ENCODE data around the gene PIEZO2.

PIEZO2 gene

GRCh38 chr18:11034884-11035283 is 114.5 kb downstream of the PIEZO2 start:
- in situ Hi-C loops (cut with HindIII; ENCODE audit: low sequenced_read_pairs): no loop called here

GRCh38 chr18:11033503-11033902 is 115.9 kb downstream of the PIEZO2 start:
- in situ Hi-C loops (cut with HindIII; ENCODE audit: low sequenced_read_pairs): no loop called here

GRCh38 chr18:11031966-11032365 is 117.4 kb downstream of the PIEZO2 start:
- in situ Hi-C loops (cut with HindIII; ENCODE audit: low sequenced_read_pairs): no loop called here

- in situ Hi-C loops (cut with HindIII; ENCODE audit: low sequenced_read_pairs): no loop called here
These were observed 120.3 kb downstream of the PIEZO2 start for GRCh38 chr18:11029021-11029420.

GRCh38 chr18:11027862-11028261 is 121.5 kb downstream of the PIEZO2 start:
- in situ Hi-C loops (cut with HindIII; ENCODE audit: low sequenced_read_pairs): no loop called here

- in situ Hi-C loops (cut with HindIII; ENCODE audit: low sequenced_read_pairs): no loop called here
These were observed 123.7 kb downstream of the PIEZO2 start for GRCh38 chr18:11025671-11026070.

GRCh38 chr18:11024928-11025669 is 124.3 kb downstream of the PIEZO2 start:
- in situ Hi-C loops (cut with HindIII; ENCODE audit: low sequenced_read_pairs): no loop called here

- in situ Hi-C loops (cut with HindIII; ENCODE audit: low sequenced_read_pairs): no loop called here
These were observed 127.9 kb downstream of the PIEZO2 start for GRCh38 chr18:11021477-11021876.

- in situ Hi-C loops (cut with HindIII; ENCODE audit: low sequenced_read_pairs): no loop called here
These were observed 128.4 kb downstream of the PIEZO2 start for GRCh38 chr18:11020877-11021414.

- in situ Hi-C loops (cut with HindIII; ENCODE audit: low sequenced_read_pairs): no loop called here
These were observed 129.1 kb downstream of the PIEZO2 start for GRCh38 chr18:11020161-11020853.

- in situ Hi-C loops (cut with HindIII; ENCODE audit: low sequenced_read_pairs): no loop called here
These were observed 129.9 kb downstream of the PIEZO2 start for GRCh38 chr18:11019295-11020105.

- in situ Hi-C loops (cut with HindIII; ENCODE audit: low sequenced_read_pairs): no loop called here
These were observed 139.5 kb downstream of the PIEZO2 start for GRCh38 chr18:11009869-11010268.

GRCh38 chr18:11009147-11009546 is 140.2 kb downstream of the PIEZO2 start:
- in situ Hi-C loops (cut with HindIII; ENCODE audit: low sequenced_read_pairs): no loop called here

GRCh38 chr18:11008505-11008904 is 140.9 kb downstream of the PIEZO2 start:
- in situ Hi-C loops (cut with HindIII; ENCODE audit: low sequenced_read_pairs): no loop called here

- in situ Hi-C loops (cut with HindIII; ENCODE audit: low sequenced_read_pairs): no loop called here
These were observed 143.8 kb downstream of the PIEZO2 start for GRCh38 chr18:11005528-11005927.

GRCh38 chr18:11004951-11005350 is 144.4 kb downstream of the PIEZO2 start:
- in situ Hi-C loops (cut with HindIII; ENCODE audit: low sequenced_read_pairs): no loop called here

GRCh38 chr18:11004294-11004693 is 145.1 kb downstream of the PIEZO2 start:
- in situ Hi-C loops (cut with HindIII; ENCODE audit: low sequenced_read_pairs): no loop called here

- in situ Hi-C loops (cut with HindIII; ENCODE audit: low sequenced_read_pairs): no loop called here
These were observed 146.6 kb downstream of the PIEZO2 start for GRCh38 chr18:11002796-11003195.

- in situ Hi-C loops (cut with HindIII; ENCODE audit: low sequenced_read_pairs): no loop called here
These were observed 147.1 kb downstream of the PIEZO2 start for GRCh38 chr18:11002277-11002676.

GRCh38 chr18:11000071-11000470 is 149.3 kb downstream of the PIEZO2 start:
- in situ Hi-C loops (cut with HindIII; ENCODE audit: low sequenced_read_pairs): no loop called here

GRCh38 chr18:10997885-10998284 is 151.5 kb downstream of the PIEZO2 start:
- in situ Hi-C loops (cut with HindIII; ENCODE audit: low sequenced_read_pairs): no loop called here

Measured in endothelial cell of hepatic sinusoid (primary cell).